ENCODE results near the gene AFAP1. TPM values are rescaled to one million over a fixed set of nuclear protein-coding genes. Genes with fewer than 3 reads are reported as not detected.

AFAP1 gene
- total RNA-seq, 1 donor from 2014 or later, result 31.9 TPM

DNA sequence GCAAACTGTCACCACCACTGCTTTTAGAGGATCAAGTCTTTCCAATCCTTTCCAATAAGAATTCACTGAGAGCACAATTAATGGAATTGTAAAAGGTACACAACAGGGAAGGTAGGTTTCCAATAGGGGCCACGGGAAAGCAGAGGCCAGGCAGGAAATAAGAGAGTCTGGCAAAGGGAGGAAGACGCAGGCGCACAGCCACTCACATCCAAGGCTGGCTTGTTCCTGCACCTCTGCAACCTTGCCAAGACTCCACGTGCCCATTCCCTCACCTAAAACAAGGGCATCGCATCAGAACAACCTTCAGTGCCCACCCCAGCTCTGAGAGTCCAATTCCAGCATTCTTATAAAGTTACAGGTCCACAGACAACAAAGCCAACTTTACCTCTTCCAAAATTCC is 81.2 kb downstream of the AFAP1 start:
- no peak for DNase-seq (ENCODE audit: low spot score, unreplicated experiment)
- H3K27ac Mint-ChIP-seq, result no peak overlapping the region
- TF ChIP-seq, protein P1, sequence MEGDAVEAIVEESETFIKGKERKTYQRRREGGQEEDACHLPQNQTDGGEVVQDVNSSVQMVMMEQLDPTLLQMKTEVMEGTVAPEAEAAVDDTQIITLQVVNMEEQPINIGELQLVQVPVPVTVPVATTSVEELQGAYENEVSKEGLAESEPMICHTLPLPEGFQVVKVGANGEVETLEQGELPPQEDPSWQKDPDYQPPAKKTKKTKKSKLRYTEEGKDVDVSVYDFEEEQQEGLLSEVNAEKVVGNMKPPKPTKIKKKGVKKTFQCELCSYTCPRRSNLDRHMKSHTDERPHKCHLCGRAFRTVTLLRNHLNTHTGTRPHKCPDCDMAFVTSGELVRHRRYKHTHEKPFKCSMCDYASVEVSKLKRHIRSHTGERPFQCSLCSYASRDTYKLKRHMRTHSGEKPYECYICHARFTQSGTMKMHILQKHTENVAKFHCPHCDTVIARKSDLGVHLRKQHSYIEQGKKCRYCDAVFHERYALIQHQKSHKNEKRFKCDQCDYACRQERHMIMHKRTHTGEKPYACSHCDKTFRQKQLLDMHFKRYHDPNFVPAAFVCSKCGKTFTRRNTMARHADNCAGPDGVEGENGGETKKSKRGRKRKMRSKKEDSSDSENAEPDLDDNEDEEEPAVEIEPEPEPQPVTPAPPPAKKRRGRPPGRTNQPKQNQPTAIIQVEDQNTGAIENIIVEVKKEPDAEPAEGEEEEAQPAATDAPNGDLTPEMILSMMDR (IDR thresholded peaks at IDR 0.05; ENCODE audit: unreplicated experiment), result no peak
- peaks cover 18% of the 10 kb centered on the region for H3K36me3 Mint-ChIP-seq (ENCODE audit: insufficient read depth)
- no peak overlapping the region for H3K4me3 Mint-ChIP-seq (ENCODE audit: low read depth)
- H3K27me3 Mint-ChIP-seq, result no peaks in the 10 kb centered on the region
- H3K4me1 Mint-ChIP-seq (ENCODE audit: low read depth), result peaks cover 21% of the 10 kb centered on the region
- no peaks in the 10 kb centered on the region for H3K9me3 Mint-ChIP-seq (ENCODE audit: low read depth)

- TF ChIP-seq, protein P1 (IDR thresholded peaks at IDR 0.05; ENCODE audit: unreplicated experiment), result no peak
- no peak overlapping the region for H3K27ac Mint-ChIP-seq
- no peak overlapping the region for H3K4me3 Mint-ChIP-seq (ENCODE audit: low read depth)
- H3K9me3 Mint-ChIP-seq (ENCODE audit: low read depth), result no peaks in the 10 kb centered on the region
- DNase-seq (ENCODE audit: low spot score, unreplicated experiment), result no peak
- H3K27me3 Mint-ChIP-seq, result no peaks in the 10 kb centered on the region
- peaks cover 19% of the 10 kb centered on the region for H3K36me3 Mint-ChIP-seq (ENCODE audit: insufficient read depth)
- H3K4me1 Mint-ChIP-seq (ENCODE audit: low read depth), result peaks cover 19% of the 10 kb centered on the region
Measured at GRCh38 chr4:7857993-7858392, 81.7 kb downstream of the AFAP1 start.

GRCh38 chr4:7857238-7857701 is 82.4 kb downstream of the AFAP1 start:
- TF ChIP-seq, protein P1 (IDR thresholded peaks at IDR 0.05; ENCODE audit: unreplicated experiment), result no peak
- Mint-ChIP-seq H3K27ac (no peak overlapping the region), H3K27me3 (no peaks in the 10 kb centered on the region), H3K4me1 (ENCODE audit: low read depth) (peaks cover 16% of the 10 kb centered on the region), H3K36me3 (ENCODE audit: insufficient read depth) (peaks cover 20% of the 10 kb centered on the region), H3K9me3 (ENCODE audit: low read depth) (no peaks in the 10 kb centered on the region), H3K4me3 (ENCODE audit: low read depth) (no peak overlapping the region)
- no peak for DNase-seq (ENCODE audit: low spot score, unreplicated experiment)

- H3K36me3 Mint-ChIP-seq (ENCODE audit: insufficient read depth), result peaks cover 12% of the 10 kb centered on the region
- H3K27me3 Mint-ChIP-seq, result no peaks in the 10 kb centered on the region
- peaks cover 9% of the 10 kb centered on the region for H3K4me1 Mint-ChIP-seq (ENCODE audit: low read depth)
- DNase-seq (ENCODE audit: low spot score, unreplicated experiment), result no peak
- H3K4me3 Mint-ChIP-seq (ENCODE audit: low read depth), result no peak overlapping the region
- H3K9me3 Mint-ChIP-seq (ENCODE audit: low read depth), result no peaks in the 10 kb centered on the region
- no peak overlapping the region for H3K27ac Mint-ChIP-seq
- TF ChIP-seq, protein P1 (IDR thresholded peaks at IDR 0.05; ENCODE audit: unreplicated experiment), result no peak
Measured at GRCh38 chr4:7855731-7856130, 83.9 kb downstream of the AFAP1 start.

- no peak overlapping the region for H3K27ac Mint-ChIP-seq
Measured at GRCh38 chr4:7854697-7855370, 84.8 kb downstream of the AFAP1 start.

More at GRCh38 chr4:7854697-7855370, 84.8 kb downstream of the AFAP1 start:
- Mint-ChIP-seq H3K36me3 (ENCODE audit: insufficient read depth) (peaks cover 12% of the 10 kb centered on the region), H3K9me3 (ENCODE audit: low read depth) (no peaks in the 10 kb centered on the region), H3K4me3 (ENCODE audit: low read depth) (no peak overlapping the region), H3K4me1 (ENCODE audit: low read depth) (peaks cover 9% of the 10 kb centered on the region), H3K27me3 (no peaks in the 10 kb centered on the region)
- TF ChIP-seq, protein P1 (IDR thresholded peaks at IDR 0.05; ENCODE audit: unreplicated experiment), result no peak
- DNase-seq (ENCODE audit: low spot score, unreplicated experiment), result no peak
